ENCODE measurements around the gene ABCG2. TPM values are rescaled to one million over a fixed set of nuclear protein-coding genes. Genes with fewer than 3 reads are reported as not detected.

ABCG2 gene
- total and polyA plus RNA-seq, 2 of the 8 experiments (the other 6 are each of a cell fraction or from before 2014, with no cell fraction given) = 2.4 to 4.6 TPM

- TF ChIP-seq CBX5 (IDR thresholded peaks at IDR 0.05; ENCODE audit: low read depth, low read length) = no peak
Measured at GRCh38 chr4:88178626-88179231, 20.3 kb upstream of the ABCG2 start (continued).
